GM23338 (cell line): ENCODE data around the gene RGSL1. TPM values are rescaled to one million over a fixed set of nuclear protein-coding genes. Genes with fewer than 3 reads are reported as not detected.

Experiments used
- ATAC-seq: fragments of 200-7000 bp; cut with Tn5 transposase; 3 replicates; pipeline ENCODE4 v1.9.1; 2020
- DNase-seq: peaks from one replicate; pipeline ENCODE4 v3.0.0-alpha.2; 2015; ENCODE audit warnings: low spot score
- H2AFZ ChIP-seq: fragments of 200-600 bp; sonication (generic); 2 replicates; pipeline ENCODE4 v1.8.0; 2016; ENCODE audit warnings: antibody characterized with exemption, mild to moderate bottlenecking, moderate library complexity
- H3F3A ChIP-seq: fragments of 200-600 bp; sonication (generic); replicated peaks from 2 replicates; pipeline ENCODE4 v1.8.0; 2017; ENCODE audit warnings: antibody characterized with exemption, mixed run types, low read depth
- H3K27ac ChIP-seq: fragments of 200-600 bp; sonication (generic); 2 replicates; pipeline ENCODE4 v1.6.1; 2016; ENCODE audit warnings: low read depth
- H3K27me3 ChIP-seq: fragments of 200-600 bp; sonication (generic); 2 replicates; pipeline ENCODE4 v1.8.0; 2016; ENCODE audit warnings: mild to moderate bottlenecking, mixed run types, moderate library complexity; ENCODE audit not compliant: insufficient read depth
- H3K36me3 ChIP-seq: fragments of 200-600 bp; sonication (generic); 2 replicates; pipeline ENCODE4 v1.8.0; 2016; ENCODE audit warnings: mild to moderate bottlenecking; ENCODE audit not compliant: insufficient read depth
- H3K4me1 ChIP-seq: fragments of 200-600 bp; sonication (generic); 2 replicates; pipeline ENCODE4 v1.8.0; 2016; ENCODE audit warnings: mild to moderate bottlenecking, moderate library complexity; ENCODE audit not compliant: insufficient read depth
- H3K4me2 ChIP-seq: fragments of 200-600 bp; sonication (generic); 2 replicates; pipeline ENCODE4 v1.7.1; 2017; ENCODE audit warnings: mixed run types
- H3K4me3 ChIP-seq: fragments of 200-600 bp; sonication (generic); 2 replicates; pipeline ENCODE4 v1.6.1; 2016; ENCODE audit warnings: mixed run types
- H3K79me2 ChIP-seq: fragments of 200-600 bp; sonication (generic); replicated peaks from 2 replicates; pipeline ENCODE4 v1.8.0; 2017; ENCODE audit warnings: mild to moderate bottlenecking; ENCODE audit not compliant: insufficient read depth
- H3K9me2 ChIP-seq: fragments of 200-600 bp; sonication (generic); 2 replicates; pipeline ENCODE4 v1.8.0; 2017; ENCODE audit not compliant: insufficient read depth
- H4K20me1 ChIP-seq: fragments of 200-600 bp; sonication (generic); replicated peaks from 2 replicates; pipeline ENCODE4 v1.8.0; 2017; ENCODE audit warnings: mild to moderate bottlenecking; ENCODE audit not compliant: insufficient read depth
- H3K27ac Mint-ChIP-seq: 2 replicates; pipeline ENCODE4 v1.8.0; 2020; ENCODE audit warnings: inconsistent platforms, mild to moderate bottlenecking, moderate library complexity, mixed read lengths
- H3K27me3 Mint-ChIP-seq: 3 replicates; pipeline ENCODE4 v1.8.0; 2022; ENCODE audit warnings: low read depth, mild to moderate bottlenecking, moderate library complexity, mixed read lengths, inconsistent platforms; ENCODE audit not compliant: insufficient read depth, poor library complexity
- H3K36me3 Mint-ChIP-seq: 3 replicates; pipeline ENCODE4 v1.8.0; 2021; ENCODE audit warnings: low read depth, mild to moderate bottlenecking, inconsistent platforms, moderate library complexity, mixed read lengths
- H3K4me1 Mint-ChIP-seq: 3 replicates; pipeline ENCODE4 v1.8.0; 2020; ENCODE audit warnings: mild to moderate bottlenecking, inconsistent platforms, mixed read lengths
- H3K4me3 Mint-ChIP-seq: 3 replicates; pipeline ENCODE4 v1.8.0; 2021; ENCODE audit warnings: moderate library complexity, mild to moderate bottlenecking, inconsistent platforms, mixed read lengths
- H3K9me3 Mint-ChIP-seq: 3 replicates; pipeline ENCODE4 v1.8.0; 2020; ENCODE audit warnings: moderate library complexity, mild to moderate bottlenecking, inconsistent platforms, mixed read lengths
- CREB1 ChIP-seq: fragments of 250-450 bp; sonication (Bioruptor Pico); IDR thresholded peaks from 2 replicates; pipeline ENCODE4 v1.5.0; 2020; ENCODE audit warnings: low read depth, mild to moderate bottlenecking, moderate library complexity
- ETS1 ChIP-seq: IDR thresholded peaks from 2 replicates; pipeline ENCODE4 v1.6.1; 2016; ENCODE audit warnings: antibody characterized with exemption
- EZH2 ChIP-seq: fragments of 200-600 bp; sonication (generic); IDR thresholded peaks from one replicate; pipeline ENCODE4 v1.8.0; 2017; ENCODE audit warnings: antibody characterized with exemption, mild to moderate bottlenecking, low read depth; ENCODE audit not compliant: unreplicated experiment
- EZH2phosphoT487 ChIP-seq: fragments of 200-600 bp; sonication (generic); IDR thresholded peaks from one replicate; pipeline ENCODE4 v1.8.1; 2018; ENCODE audit warnings: antibody characterized with exemption; ENCODE audit not compliant: unreplicated experiment
- JUNB ChIP-seq: IDR thresholded peaks from one replicate; pipeline ENCODE4 v1.6.1; 2016; ENCODE audit warnings: antibody characterized with exemption; ENCODE audit not compliant: unreplicated experiment
- NANOG ChIP-seq: IDR thresholded peaks from 2 replicates; pipeline ENCODE4 v1.6.1; 2016; ENCODE audit warnings: antibody characterized with exemption, borderline replicate concordance
- POLR2AphosphoS5 ChIP-seq: IDR thresholded peaks from 2 replicates; pipeline ENCODE4 v1.6.1; 2016; ENCODE audit warnings: antibody characterized with exemption, low read depth
- REST ChIP-seq: IDR thresholded peaks from one replicate; pipeline ENCODE4 v1.6.1; 2018; ENCODE audit warnings: antibody characterized with exemption; ENCODE audit not compliant: unreplicated experiment
- STAT1 ChIP-seq: IDR thresholded peaks from one replicate; pipeline ENCODE4 v1.6.1; 2016; ENCODE audit warnings: antibody characterized with exemption; ENCODE audit not compliant: unreplicated experiment
- ZNF331 ChIP-seq: fragments of 250-450 bp; sonication (Bioruptor Pico); IDR thresholded peaks from 2 replicates; pipeline ENCODE4 v1.5.0; 2020; ENCODE audit warnings: low read depth, mild to moderate bottlenecking, moderate library complexity
- polyA plus RNA-seq: library from polyadenylated mRNA; unstranded; fragments of >200 nt; fragmentation: Nextera tagmentation; extraction: Ambion mirVana; gene quantifications from 2 replicates; pipeline ENCODE4 v1.2.1, GENCODE V29; 2016
- total RNA-seq: library from RNA; depleted of rRNA; stranded (reverse); fragments of >200 nt; shearing (Covaris generic); gene quantifications from 2 replicates; pipeline ENCODE4 v1.2.3, GENCODE V29; 2014
- TF ChIP-seq, protein P1 (sequence below), 2 experiments: fragments of 200-600 bp in 1 of 2; sonication (generic) in 1 of 2; conservative IDR thresholded peaks; 2 replicates each; pipeline versions ENCODE4 v1.5.1 to v1.6.1; 2016 to 2017; ENCODE audit warnings: antibody characterized with exemption in 2 of 2, low read depth in 2 of 2, mild to moderate bottlenecking in 2 of 2, moderate library complexity in 1 of 2

The RGSL1 gene
- total and polyA plus RNA-seq, 2 experiments from 2014 or later, result not detected

- H3K27me3 ChIP-seq, result peaks cover 33% of the 10 kb centered on the region
- H3F3A ChIP-seq, result no peaks in the 10 kb centered on the region
- peak within 1 kb of the TSS; percentile 78 for H3K4me3 ChIP-seq
- DNase-seq (peak; percentile 97), ATAC-seq (peak; percentile 88)
- no peaks in the 10 kb centered on the region for H3K9me3 Mint-ChIP-seq
- H2AFZ ChIP-seq, result peak within 1 kb of the TSS; percentile 86
- H3K79me2 ChIP-seq, result peaks cover 19% of the 10 kb centered on the region
- no peaks in the 10 kb centered on the region for H3K9me2 ChIP-seq
- H4K20me1 ChIP-seq, result peaks cover 4% of the 10 kb centered on the region; the same call in 1 of the 2 replicates
- H3K4me1 ChIP-seq, result peaks cover 27% of the 10 kb centered on the region
- no peak within 1 kb of the TSS for H3K27ac Mint-ChIP-seq
- peaks cover 15% of the 10 kb centered on the region for H3K36me3 ChIP-seq
- 0 out of 2 replicates have a peak, but pooled peaks have one; percentile 8 for TF ChIP-seq NANOG
- no peak for TF ChIP-seq REST
- TF ChIP-seq ZNF331 (CRISPR knock-in tag), result no peak
- peak; percentile 99 for TF ChIP-seq POLR2AphosphoS5
- TF ChIP-seq CREB1 (CRISPR knock-in tag), result peak; percentile 1; the same call in 1 of the 2 replicates
- peaks cover 19% of the 10 kb centered on the region for H3K27me3 Mint-ChIP-seq
- H3K36me3 Mint-ChIP-seq, result peaks cover 4% of the 10 kb centered on the region; the same call in 1 of the 3 replicates
- H3K4me3 Mint-ChIP-seq, result no peak within 1 kb of the TSS
- peak within 1 kb of the TSS; percentile 96 for H3K4me2 ChIP-seq
- peaks cover 6% of the 10 kb centered on the region for H3K4me1 Mint-ChIP-seq
- H3K27ac ChIP-seq, result no peak within 1 kb of the TSS
Observed at GRCh38 chr1:182604175-182605164, 154.5 kb downstream of the RGSL1 start, which contains the start of gene RGS16. Gene RGS16 (minus strand): TSS chr1:182604389. CDS start chr1:182604259, 130 bp downstream.

DNA sequence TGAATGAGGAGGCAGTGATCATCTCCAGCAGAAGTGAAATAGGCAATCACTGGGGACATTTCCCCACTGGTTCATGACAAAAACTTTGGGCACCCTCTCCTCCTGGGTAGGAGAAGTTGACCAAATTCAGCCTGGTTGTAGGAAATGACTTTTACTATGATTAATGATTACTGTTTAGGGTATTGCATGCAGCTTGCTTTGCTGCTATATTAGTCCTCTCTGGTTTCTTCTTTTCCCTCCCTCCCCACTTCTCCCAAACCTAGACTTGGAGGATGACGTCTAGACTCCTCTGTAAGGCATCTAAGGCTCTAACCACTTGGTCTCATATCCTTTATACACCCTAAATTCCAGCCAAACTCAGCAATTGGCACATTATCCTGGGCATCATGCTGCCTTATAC lies 157.6 kb downstream of the RGSL1 start:
- no peak for ATAC-seq
- peaks cover 46% of the 10 kb centered on the region for H3K27me3 ChIP-seq
- peaks cover 13% of the 10 kb centered on the region for H3K79me2 ChIP-seq
- no peaks in the 10 kb centered on the region for H3K9me2 ChIP-seq
- H4K20me1 ChIP-seq, result no peaks in the 10 kb centered on the region
- H3F3A ChIP-seq, result no peaks in the 10 kb centered on the region
- H3K4me2 ChIP-seq, result no peak overlapping the region
- no peak overlapping the region for H3K27ac ChIP-seq
- DNase-seq, result no peak
- no peaks in the 10 kb centered on the region for H3K36me3 ChIP-seq
- H3K4me3 ChIP-seq, result no peak overlapping the region
- Mint-ChIP-seq H3K9me3 (no peaks in the 10 kb centered on the region), H3K27ac (no peak overlapping the region), H3K27me3 (peaks cover 33% of the 10 kb centered on the region), H3K36me3 (peaks cover 4% of the 10 kb centered on the region; the same call in 1 of the 3 replicates), H3K4me1 (peaks cover 24% of the 10 kb centered on the region), H3K4me3 (no peak overlapping the region)
- H2AFZ ChIP-seq, result no peak overlapping the region
- H3K4me1 ChIP-seq, result peaks cover 36% of the 10 kb centered on the region
- TF ChIP-seq REST, result no peak
- no peak for TF ChIP-seq NANOG
- no peak for TF ChIP-seq STAT1
- TF ChIP-seq ETS1, result no peak
- TF ChIP-seq CREB1 (CRISPR knock-in tag), result no peak
- TF ChIP-seq POLR2AphosphoS5, result no peak
- TF ChIP-seq, protein P1, sequence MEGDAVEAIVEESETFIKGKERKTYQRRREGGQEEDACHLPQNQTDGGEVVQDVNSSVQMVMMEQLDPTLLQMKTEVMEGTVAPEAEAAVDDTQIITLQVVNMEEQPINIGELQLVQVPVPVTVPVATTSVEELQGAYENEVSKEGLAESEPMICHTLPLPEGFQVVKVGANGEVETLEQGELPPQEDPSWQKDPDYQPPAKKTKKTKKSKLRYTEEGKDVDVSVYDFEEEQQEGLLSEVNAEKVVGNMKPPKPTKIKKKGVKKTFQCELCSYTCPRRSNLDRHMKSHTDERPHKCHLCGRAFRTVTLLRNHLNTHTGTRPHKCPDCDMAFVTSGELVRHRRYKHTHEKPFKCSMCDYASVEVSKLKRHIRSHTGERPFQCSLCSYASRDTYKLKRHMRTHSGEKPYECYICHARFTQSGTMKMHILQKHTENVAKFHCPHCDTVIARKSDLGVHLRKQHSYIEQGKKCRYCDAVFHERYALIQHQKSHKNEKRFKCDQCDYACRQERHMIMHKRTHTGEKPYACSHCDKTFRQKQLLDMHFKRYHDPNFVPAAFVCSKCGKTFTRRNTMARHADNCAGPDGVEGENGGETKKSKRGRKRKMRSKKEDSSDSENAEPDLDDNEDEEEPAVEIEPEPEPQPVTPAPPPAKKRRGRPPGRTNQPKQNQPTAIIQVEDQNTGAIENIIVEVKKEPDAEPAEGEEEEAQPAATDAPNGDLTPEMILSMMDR (conservative IDR thresholded peaks at IDR 0.05; ENCODE audit: low read depth in 2 of 2), result no peak
- no peak for TF ChIP-seq EZH2
- no peak for TF ChIP-seq EZH2phosphoT487
- TF ChIP-seq JUNB, result no peak
- no peak for TF ChIP-seq ZNF331 (CRISPR knock-in tag)
